IPS-NIHi7 (cell line): ENCODE results near the gene AHCYL2.
"Not testable (repeated sequence)": the region's sequence is repeated elsewhere in the genome, so short reads cannot be mapped to it uniquely, and the experiment has no call there.

Experiments used
- DNase-seq: peaks from one replicate; pipeline ENCODE4 v3.0.0; 2012; ENCODE audit warnings: mixed read lengths; ENCODE audit errors: extremely low spot score

Gene AHCYL2

DNA sequence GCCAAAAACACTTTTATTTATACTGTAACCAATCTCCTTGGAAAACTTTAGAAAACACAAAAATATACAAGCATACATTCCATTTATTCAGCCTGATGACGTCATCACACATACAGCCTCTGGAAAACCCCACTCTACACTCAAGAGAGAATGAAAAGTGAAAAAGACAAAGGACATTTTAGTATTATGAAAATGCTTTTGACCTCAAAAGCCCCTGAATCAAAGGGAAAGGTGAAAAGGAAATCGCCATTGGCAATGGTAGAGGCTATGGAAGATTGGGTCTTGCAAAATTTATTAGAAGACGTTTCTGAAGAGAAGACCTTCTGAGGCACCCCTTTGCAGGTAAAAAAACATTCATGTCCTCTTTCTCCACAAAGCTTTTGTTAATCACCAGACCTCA lies 126.5 kb downstream of the AHCYL2 start:
- no peak for DNase-seq

DNA sequence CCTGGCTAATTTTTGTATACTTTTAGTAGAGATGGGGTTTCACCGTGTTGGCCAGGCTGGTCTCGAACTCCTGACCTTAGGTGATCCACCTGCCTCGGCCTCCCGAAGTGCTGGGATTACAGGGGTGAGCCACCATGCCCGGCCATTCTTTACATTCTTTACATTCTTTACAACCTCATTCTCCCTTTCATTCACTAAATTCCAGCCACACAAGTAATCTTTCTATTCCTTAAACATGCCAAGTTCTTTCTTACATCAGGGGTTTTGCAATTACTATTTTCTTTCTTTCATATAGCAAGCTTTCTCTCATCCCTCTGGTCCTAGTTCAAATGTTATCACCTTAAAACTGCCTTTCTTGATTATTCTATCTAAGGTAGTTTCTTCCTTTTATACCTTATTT lies 128.3 kb downstream of the AHCYL2 start:
- not testable (repeated sequence) for DNase-seq

GRCh38 chr7:129354428-129355157 lies 129.8 kb downstream of the AHCYL2 start:
- no peak for DNase-seq

DNA sequence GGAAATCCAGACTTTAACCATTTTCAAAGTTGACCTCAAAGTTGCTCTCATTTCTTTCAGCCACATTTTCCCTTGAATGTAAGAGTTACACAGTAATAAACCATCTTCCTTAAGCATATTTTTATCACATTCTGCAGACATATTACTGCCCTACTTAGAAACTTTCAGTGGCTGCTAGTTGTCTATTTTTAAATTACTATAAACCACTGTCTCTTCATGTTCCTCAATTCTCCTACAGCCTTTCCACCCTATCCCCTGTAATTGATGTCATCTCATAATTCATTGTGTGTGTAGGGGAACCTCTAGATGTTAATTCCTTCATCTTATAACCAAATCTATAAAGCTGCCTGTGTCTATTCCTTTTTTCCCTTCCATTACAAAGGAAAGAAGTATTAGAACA lies 131.3 kb downstream of the AHCYL2 start:
- no peak for DNase-seq

GRCh38 chr7:129359176-129359575 lies 134.3 kb downstream of the AHCYL2 start:
- DNase-seq = no peak

GRCh38 chr7:129359638-129360037 lies 134.8 kb downstream of the AHCYL2 start:
- DNase-seq = no peak

GRCh38 chr7:129361771-129362170 lies 136.9 kb downstream of the AHCYL2 start:
- DNase-seq = no peak

GRCh38 chr7:129362496-129362895 lies 137.7 kb downstream of the AHCYL2 start:
- DNase-seq = no peak

DNA sequence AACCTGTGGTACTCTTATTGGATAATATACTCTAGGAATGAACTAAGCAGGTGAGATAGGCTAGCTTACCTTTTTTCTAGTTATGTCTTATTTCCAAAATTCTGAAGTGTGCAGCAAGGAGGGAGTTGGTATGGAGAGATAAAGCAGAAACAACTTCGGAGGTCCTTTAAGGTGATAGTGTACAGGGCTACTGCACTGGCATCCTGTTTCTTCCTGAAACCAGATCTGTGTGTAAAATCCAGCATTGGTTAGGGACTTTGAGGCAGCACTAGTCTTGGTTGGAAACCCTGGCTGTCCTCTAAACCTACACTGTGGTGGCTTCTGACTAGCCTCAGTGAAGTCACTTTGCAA lies 142.5 kb downstream of the AHCYL2 start:
- DNase-seq = no peak

GRCh38 chr7:129367700-129368388 lies 143.0 kb downstream of the AHCYL2 start:
- DNase-seq = peak; percentile 85

DNA sequence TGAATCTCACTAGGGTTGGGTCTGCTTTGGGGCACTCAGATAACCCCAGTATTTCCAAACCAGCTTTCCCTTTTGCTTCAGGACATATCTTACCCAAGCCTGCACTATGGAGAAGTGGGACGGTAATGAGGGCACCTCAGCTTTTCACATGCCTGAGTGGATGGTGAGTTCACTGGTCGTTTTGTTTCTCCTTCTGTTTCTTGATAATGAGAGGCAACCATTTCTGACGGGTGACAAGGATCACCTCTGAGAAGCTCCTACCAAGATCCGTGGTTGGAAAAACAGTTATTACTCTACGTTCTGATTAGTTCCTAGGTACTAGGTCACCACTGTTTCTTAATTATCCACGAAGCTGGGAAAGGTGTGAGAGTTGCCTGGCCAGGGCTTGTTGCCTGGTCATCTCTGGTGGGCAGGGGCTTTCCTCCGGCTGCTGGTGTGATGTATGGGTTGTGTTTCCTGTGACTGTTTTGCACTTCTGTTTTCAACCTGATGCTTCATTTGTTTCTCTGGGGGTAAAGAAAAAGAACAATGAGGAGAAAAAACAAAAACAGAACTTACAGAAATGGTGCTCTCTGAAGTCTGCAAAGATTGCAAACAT lies 143.7 kb downstream of the AHCYL2 start:
- no peak for DNase-seq

DNA sequence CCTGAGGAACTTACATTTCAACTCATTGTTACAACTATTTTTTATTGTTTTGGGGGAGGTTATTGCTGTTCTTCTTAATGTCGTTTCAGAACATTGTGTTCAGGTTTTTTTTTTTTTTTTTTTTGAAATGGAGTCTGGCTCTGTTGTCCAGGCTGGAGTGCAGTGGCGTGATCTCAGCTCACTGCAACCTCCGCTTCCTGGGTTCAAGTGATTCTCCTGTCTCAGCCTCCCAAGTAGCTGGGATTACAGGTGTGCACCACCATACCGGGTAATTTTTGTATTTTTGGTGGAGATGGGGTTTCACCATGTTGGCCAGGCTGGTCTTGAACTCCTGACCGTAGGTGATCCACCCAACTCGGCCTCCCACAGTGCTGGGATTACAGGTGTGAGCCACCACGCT lies 144.6 kb downstream of the AHCYL2 start:
- not testable (repeated sequence) for DNase-seq

- DNase-seq = peak; percentile 21
Measured at GRCh38 chr7:129370812-129371211, 146.0 kb downstream of the AHCYL2 start.

DNA sequence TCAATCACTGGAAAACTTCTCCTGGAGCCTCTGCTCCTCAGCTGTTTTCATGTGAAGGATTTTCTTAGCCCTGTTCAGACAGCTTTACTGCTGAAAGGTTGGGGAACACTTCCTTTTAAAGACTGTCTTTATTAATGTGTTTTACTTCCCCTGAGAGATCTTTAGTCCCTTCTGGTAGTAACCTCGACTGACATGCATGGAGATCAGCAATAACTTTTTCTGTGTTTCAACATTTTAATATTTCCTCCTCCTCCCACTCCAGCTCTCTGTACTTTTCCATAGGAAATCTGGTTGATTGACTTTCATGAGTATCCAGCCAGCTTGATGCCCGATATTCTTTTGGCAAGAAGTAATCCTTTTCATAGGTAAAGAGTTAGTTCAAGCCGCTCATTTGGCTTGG lies 146.7 kb downstream of the AHCYL2 start:
- no peak for DNase-seq

- no peak for DNase-seq
Measured at GRCh38 chr7:129373651-129374428, 149.0 kb downstream of the AHCYL2 start.

DNA sequence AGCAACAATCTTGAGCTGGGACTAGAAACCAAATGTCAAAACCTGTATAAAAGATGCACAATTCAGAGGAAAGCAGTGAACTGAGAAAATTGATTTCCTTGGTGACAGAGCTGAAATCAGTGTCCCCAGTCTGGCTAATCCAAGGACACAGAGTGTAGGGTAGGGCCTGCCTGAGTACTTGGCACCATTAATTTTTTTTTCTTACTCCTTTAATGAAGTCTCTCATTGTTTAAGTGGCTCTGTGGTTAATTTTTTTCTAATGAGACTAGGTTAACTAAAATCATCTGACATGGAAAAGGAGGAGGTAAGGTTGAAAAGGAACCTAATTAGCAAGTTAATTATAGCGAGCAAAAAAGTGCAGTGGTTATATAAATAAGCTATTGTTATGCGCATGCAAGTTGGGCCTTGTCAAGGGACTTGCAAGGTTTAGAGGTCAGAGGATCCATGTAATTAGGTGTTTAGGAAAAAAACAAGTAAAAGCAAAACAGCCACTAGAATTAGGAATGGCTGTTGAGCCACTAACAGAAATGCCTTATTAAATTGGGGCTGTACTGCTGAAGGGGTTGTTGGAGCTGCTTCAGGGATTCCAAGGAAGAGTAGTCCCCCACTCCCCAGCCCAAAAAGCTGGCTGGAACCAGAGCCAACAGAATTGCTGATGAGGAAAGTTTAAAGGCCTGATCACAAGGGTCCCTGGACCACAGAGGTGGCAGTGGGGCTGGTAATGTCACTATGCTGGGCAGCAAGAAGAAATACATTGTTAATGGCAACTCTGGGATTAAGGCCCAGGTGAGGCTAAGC lies 150.5 kb downstream of the AHCYL2 start:
- no peak for DNase-seq

GRCh38 chr7:129376076-129376777 lies 151.4 kb downstream of the AHCYL2 start:
- DNase-seq = peak; percentile 40

- no peak for DNase-seq
Measured at GRCh38 chr7:129376778-129377700, 152.2 kb downstream of the AHCYL2 start.

DNA sequence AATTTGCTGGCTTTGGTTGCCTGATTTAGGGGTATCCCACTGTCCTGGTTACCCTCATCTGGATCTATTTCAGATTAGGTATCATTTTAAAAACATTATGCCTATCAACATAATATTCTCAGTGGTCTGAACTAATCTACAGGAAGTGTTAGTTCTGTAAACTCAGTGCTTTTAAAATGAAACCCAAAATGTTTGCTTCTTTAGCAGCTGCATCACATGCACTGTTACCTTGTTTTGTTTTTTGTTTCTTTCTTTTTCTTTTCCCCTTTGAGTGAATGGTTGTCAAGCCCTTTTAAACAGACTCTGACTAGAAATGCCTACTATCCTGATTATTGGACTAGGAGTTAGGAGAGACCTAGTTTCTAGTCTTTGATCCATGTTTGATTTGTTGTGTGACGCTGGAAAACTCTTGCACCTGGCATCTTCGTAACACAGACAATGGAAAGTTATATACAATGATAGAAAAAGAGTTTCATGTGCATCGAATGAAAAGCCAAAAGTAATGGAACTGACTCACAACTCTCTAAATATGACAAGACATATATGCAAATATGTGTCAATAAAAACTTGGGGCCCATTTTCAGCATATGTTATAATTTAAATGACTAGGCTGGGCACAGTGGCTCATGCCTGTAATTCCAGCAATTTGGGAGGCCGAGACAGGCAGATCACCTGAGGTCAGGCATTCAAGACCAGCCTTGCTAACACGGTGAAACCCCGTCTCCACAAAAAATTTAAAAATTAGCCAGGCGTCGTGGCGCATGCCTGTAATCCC lies 157.1 kb downstream of the AHCYL2 start:
- DNase-seq = no peak
